Endothelial cell (in vitro differentiated cells): ENCODE data around the gene LNP1. TPM values are rescaled to one million over a fixed set of nuclear protein-coding genes. Genes with fewer than 3 reads are reported as not detected.

Source experiments
- DNase-seq: peaks from one replicate; pipeline ENCODE4 v3.0.0; 2021; ENCODE audit warnings: low spot score
- H3K27ac Mint-ChIP-seq: one replicate; pipeline ENCODE4 v1.8.0; 2021; ENCODE audit warnings: mixed read lengths, inconsistent platforms; ENCODE audit not compliant: unreplicated experiment
- H3K27me3 Mint-ChIP-seq: one replicate; pipeline ENCODE4 v1.8.0; 2021; ENCODE audit warnings: mild to moderate bottlenecking, moderate library complexity, mixed read lengths, inconsistent platforms; ENCODE audit not compliant: unreplicated experiment
- H3K36me3 Mint-ChIP-seq: one replicate; pipeline ENCODE4 v1.8.0; 2021; ENCODE audit warnings: mild to moderate bottlenecking, low read depth, mixed read lengths, inconsistent platforms; ENCODE audit not compliant: unreplicated experiment
- H3K4me1 Mint-ChIP-seq: one replicate; pipeline ENCODE4 v1.8.0; 2021; ENCODE audit warnings: mild to moderate bottlenecking, mixed read lengths, inconsistent platforms; ENCODE audit not compliant: unreplicated experiment
- H3K4me3 Mint-ChIP-seq: one replicate; pipeline ENCODE4 v1.8.0; 2021; ENCODE audit warnings: mild to moderate bottlenecking, mixed read lengths, inconsistent platforms; ENCODE audit not compliant: unreplicated experiment
- H3K9me3 Mint-ChIP-seq: one replicate; pipeline ENCODE4 v1.8.0; 2021; ENCODE audit warnings: mixed read lengths, inconsistent platforms; ENCODE audit not compliant: unreplicated experiment
- total RNA-seq: library from RNA; stranded (reverse); fragmentation: NEBNext Ultra II Directional; extraction: Animal tissue kit (Norgen Biotek cat#: 25700); gene quantifications from one replicate; pipeline ENCODE4 v1.2.1, GENCODE V29; 2021; ENCODE audit not compliant: unreplicated experiment
- TF ChIP-seq, protein P1 (sequence below): fragments of 200-600 bp; sonication (generic); IDR thresholded peaks from one replicate; pipeline ENCODE4 v1.5.0; 2021; ENCODE audit warnings: antibody characterized with exemption; ENCODE audit not compliant: unreplicated experiment

The LNP1 gene
- total RNA-seq, 1 donor from 2014 or later = 0.67 TPM

DNA sequence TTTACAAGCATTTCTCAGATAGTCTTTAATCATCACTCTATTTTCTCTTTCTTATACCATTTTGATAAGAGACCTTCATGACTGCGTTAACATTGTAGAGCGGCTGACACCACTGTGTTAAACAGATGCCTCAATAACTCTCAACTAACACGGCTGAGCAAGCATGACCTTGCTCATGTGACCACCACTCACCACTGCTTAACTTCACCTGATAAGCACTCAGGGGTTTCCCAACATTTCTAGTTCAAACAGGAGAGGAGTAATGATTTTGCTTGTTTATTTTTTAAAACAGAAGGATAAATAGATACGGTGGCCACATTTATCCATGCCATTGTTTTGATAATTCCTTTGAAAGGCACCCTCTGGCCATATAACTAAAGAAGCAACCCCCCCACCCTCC lies 53.3 kb downstream of the LNP1 start:
- Mint-ChIP-seq H3K27me3 (peaks cover 2% of the 10 kb centered on the region), H3K4me1 (no peaks in the 10 kb centered on the region), H3K9me3 (no peaks in the 10 kb centered on the region), H3K36me3 (no peaks in the 10 kb centered on the region), H3K27ac (no peak overlapping the region), H3K4me3 (no peak overlapping the region)
- no peak for DNase-seq
- TF ChIP-seq, protein P1, sequence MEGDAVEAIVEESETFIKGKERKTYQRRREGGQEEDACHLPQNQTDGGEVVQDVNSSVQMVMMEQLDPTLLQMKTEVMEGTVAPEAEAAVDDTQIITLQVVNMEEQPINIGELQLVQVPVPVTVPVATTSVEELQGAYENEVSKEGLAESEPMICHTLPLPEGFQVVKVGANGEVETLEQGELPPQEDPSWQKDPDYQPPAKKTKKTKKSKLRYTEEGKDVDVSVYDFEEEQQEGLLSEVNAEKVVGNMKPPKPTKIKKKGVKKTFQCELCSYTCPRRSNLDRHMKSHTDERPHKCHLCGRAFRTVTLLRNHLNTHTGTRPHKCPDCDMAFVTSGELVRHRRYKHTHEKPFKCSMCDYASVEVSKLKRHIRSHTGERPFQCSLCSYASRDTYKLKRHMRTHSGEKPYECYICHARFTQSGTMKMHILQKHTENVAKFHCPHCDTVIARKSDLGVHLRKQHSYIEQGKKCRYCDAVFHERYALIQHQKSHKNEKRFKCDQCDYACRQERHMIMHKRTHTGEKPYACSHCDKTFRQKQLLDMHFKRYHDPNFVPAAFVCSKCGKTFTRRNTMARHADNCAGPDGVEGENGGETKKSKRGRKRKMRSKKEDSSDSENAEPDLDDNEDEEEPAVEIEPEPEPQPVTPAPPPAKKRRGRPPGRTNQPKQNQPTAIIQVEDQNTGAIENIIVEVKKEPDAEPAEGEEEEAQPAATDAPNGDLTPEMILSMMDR = no peak

DNA sequence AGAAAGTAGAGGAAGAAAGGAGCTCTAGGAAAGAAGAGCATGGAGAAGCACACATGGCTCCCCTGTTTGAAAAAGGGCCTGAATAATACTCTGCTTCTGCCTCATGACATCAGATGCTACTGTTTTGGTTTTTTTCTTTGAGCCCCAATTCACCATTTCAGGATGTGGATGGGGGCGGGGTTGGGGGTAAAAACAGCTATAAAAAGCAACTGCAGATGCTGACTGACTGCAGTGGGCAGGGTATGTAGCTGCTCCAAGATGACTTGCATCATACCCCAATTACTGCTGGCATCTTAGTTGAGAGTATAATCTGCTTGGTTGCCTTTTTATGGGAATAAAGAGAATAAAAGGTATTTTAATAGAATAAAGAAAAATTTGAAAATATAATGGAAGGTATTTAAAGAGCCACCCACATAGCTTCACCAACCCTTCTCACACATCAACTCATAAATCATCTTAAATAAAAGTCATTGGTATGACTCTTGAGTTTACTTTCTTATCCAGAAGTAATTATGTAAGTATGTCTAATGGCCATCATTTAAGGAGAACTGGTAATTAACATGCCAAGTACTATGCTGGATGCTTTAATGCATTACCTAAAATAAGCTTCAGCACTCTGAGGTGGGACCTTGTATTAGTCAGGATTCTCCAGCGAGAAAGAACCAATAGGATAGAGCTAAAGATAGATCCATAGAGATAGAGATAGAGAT lies 54.7 kb downstream of the LNP1 start:
- no peak overlapping the region for H3K4me3 Mint-ChIP-seq
- no peaks in the 10 kb centered on the region for H3K4me1 Mint-ChIP-seq
- no peak for DNase-seq
- TF ChIP-seq, protein P1 = no peak
- no peaks in the 10 kb centered on the region for H3K9me3 Mint-ChIP-seq
- H3K27ac Mint-ChIP-seq = no peak overlapping the region
- peaks cover 2% of the 10 kb centered on the region for H3K27me3 Mint-ChIP-seq
- H3K36me3 Mint-ChIP-seq = no peaks in the 10 kb centered on the region

DNA sequence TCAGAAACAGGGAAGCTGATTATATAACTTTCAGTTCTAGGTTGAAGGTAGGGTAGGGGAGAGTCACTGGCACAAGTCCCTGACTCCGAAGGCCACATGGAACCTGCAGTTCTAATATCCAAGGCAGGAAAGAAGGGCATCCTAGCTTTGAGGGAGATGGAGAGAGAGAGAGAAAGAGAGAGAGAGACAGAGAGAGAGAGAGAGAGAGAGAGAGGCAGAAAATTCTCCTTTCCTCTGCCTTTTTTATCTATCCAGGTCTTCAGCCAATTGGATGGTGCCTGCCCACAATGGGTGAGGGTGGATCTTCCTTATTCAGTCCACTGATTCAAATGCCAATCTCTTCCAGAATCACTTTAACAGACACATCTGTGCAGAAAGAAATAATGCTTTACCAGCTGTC lies 55.4 kb downstream of the LNP1 start:
- no peaks in the 10 kb centered on the region for H3K4me1 Mint-ChIP-seq
- no peak for DNase-seq
- H3K36me3 Mint-ChIP-seq = no peaks in the 10 kb centered on the region
- H3K9me3 Mint-ChIP-seq = no peaks in the 10 kb centered on the region
- TF ChIP-seq, protein P1 = no peak
- no peak overlapping the region for H3K27ac Mint-ChIP-seq
- no peak overlapping the region for H3K4me3 Mint-ChIP-seq
- peaks cover 2% of the 10 kb centered on the region for H3K27me3 Mint-ChIP-seq

DNA sequence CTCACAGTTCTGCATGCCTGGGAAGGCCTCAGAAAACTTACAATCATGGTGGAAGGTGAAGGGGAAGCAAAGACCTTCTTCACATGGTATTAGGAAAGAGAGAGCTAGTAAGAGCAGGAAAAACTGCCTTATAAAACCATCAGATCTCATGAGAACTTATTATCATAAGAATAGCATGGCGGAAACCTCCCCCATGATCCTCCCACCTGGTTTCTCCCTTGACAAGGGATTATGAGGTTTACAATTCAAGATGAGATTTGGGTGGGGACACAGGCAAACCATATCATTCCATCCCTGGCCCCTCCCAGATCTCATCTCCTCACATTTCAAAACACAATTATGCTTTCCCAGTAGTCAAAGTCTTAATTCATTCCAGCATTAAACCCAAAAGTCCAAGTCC lies 56.5 kb downstream of the LNP1 start:
- Mint-ChIP-seq H3K27me3 (peaks cover 2% of the 10 kb centered on the region), H3K4me3 (no peak overlapping the region), H3K36me3 (no peaks in the 10 kb centered on the region), H3K27ac (no peak overlapping the region), H3K4me1 (no peaks in the 10 kb centered on the region), H3K9me3 (no peaks in the 10 kb centered on the region)
- DNase-seq = no peak
- TF ChIP-seq, protein P1 = no peak

DNA sequence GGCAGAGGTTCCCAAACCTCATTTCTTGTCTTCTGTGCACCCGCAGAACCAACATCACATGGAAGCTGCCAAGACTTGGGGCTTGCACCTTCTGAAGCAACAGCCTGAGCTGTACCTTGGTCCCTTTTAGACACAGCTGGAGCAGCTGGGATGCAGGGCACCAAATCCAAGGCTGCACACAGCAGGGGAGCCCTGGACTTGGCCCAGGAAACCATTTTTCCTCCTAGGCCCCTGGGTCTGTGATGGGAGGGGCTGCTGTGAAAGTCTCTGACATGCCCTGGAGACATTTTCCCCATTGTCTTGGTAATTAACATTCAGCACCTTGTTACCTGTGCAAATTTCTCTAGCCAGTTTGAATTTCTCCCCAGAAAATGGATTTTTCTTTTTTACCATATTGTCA lies 57.5 kb downstream of the LNP1 start:
- no peaks in the 10 kb centered on the region for H3K36me3 Mint-ChIP-seq

More for the DNA sequence above, 57.5 kb downstream of the LNP1 start:
- H3K27me3 Mint-ChIP-seq = peaks cover 2% of the 10 kb centered on the region
- H3K27ac Mint-ChIP-seq = no peak overlapping the region
- no peak overlapping the region for H3K4me3 Mint-ChIP-seq
- TF ChIP-seq, protein P1 = no peak
- no peaks in the 10 kb centered on the region for H3K4me1 Mint-ChIP-seq
- DNase-seq = no peak
- H3K9me3 Mint-ChIP-seq = no peaks in the 10 kb centered on the region
